Activated CD4-positive, CD25-positive, alpha-beta regulatory T cell treated with anti-CD3 and anti-CD28 coated beads, Interleukin-2, amount 50 U/mL, for 72 hours (primary cell): ENCODE measurements around the gene TTC21A.

Experiments used
- DNase-seq: peaks from one replicate; pipeline ENCODE4 v3.0.0; 2021

The TTC21A gene

DNA sequence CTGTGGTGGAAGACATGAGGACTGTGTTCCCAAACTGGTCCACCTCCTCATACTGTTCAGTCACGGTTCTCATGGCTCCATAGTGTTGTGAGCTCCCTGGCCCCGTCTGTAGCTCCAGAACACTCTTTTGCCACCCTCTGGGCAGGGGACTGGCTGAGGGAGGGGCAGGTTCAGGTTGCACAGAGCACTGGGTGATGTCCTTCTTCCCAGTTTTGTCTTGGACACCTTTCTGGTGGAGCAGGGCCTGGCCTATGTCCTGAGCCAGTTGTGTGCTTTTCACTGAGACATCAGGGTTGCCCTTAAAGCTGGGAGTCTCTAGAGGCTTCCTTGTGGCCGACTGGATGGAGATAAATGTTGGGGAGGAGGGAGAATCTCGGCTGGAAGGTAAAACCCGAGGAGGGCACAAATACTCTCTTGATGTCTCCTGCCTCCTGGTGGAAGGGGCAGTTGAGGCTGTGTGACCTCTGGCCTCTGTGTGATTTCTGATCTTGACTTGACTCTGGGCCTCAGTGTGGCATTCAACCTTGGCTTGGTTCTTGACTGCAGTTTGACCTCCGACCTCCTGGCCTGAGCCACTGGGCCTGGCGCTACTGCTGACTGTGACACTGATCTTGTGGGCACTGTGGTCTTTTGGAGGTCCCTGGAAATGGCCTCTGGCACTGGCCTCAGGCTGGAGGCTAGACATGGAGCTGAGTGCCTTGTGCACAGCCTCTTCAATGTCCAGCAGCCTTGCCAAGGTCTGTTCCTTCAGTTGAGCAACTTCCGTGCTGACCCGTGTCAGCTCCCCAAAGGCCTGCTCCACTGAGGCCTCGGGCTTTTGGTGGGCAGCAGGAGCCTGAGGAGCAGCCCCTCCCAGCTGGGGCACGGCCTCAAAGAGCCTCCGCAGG is 76.8 kb downstream of the TTC21A start:
- DNase-seq, result no peak

- DNase-seq, result no peak
Measured at GRCh38 chr3:39184968-39185285, 77.4 kb downstream of the TTC21A start.

- DNase-seq, result no peak
Measured at GRCh38 chr3:39185326-39185958, 78.0 kb downstream of the TTC21A start.

GRCh38 chr3:39185959-39186691 is 78.6 kb downstream of the TTC21A start:
- DNase-seq, result no peak

- no peak for DNase-seq
Measured at GRCh38 chr3:39186692-39187151, 79.2 kb downstream of the TTC21A start.

- no peak for DNase-seq
Measured at GRCh38 chr3:39187372-39188155, 80.1 kb downstream of the TTC21A start.
